GM12891 (cell line): ENCODE measurements around the gene MYH13.
"Not testable (repeated sequence)": the region's sequence is repeated elsewhere in the genome, so short reads cannot be mapped to it uniquely, and the experiment has no call there.

ENCODE experiments used
- PAX5 ChIP-seq: IDR thresholded peaks from 2 replicates; pipeline ENCODE4 v1.6.1; 2011; ENCODE audit warnings: low read length, moderate library complexity, mild to moderate bottlenecking; ENCODE audit not compliant: insufficient read depth, severe bottlenecking
- POLR2A ChIP-seq: IDR thresholded peaks from 2 replicates; pipeline ENCODE4 v1.6.1; 2011; ENCODE audit warnings: low read depth, low read length, control low read depth
- POLR2AphosphoS5 ChIP-seq: IDR thresholded peaks from 2 replicates; pipeline ENCODE4 v1.6.1; 2011; ENCODE audit warnings: low read depth, low read length, control low read depth
- POU2F2 ChIP-seq: IDR thresholded peaks from 2 replicates; pipeline ENCODE4 v1.6.1; 2011; ENCODE audit warnings: low read depth, mild to moderate bottlenecking, control low read depth, low read length, moderate library complexity
- SPI1 ChIP-seq: IDR thresholded peaks from 2 replicates; pipeline ENCODE4 v1.6.1; 2011; ENCODE audit warnings: low read depth, low read length, control low read depth
- TAF1 ChIP-seq: IDR thresholded peaks from 2 replicates; pipeline ENCODE4 v1.6.1; 2011; ENCODE audit warnings: low read depth, low read length, control low read depth

- not testable (repeated sequence) for TF ChIP-seq POLR2A, POLR2AphosphoS5, TAF1, SPI1, PAX5, POU2F2
These were observed 81.2 kb downstream of the MYH13 start for GRCh38 chr17:10291576-10291975.
